ENCODE results near the gene MTOR.
"Not testable (repeated sequence)": the region's sequence is repeated elsewhere in the genome, so short reads cannot be mapped to it uniquely, and the experiment has no call there.

The MTOR gene

DNA sequence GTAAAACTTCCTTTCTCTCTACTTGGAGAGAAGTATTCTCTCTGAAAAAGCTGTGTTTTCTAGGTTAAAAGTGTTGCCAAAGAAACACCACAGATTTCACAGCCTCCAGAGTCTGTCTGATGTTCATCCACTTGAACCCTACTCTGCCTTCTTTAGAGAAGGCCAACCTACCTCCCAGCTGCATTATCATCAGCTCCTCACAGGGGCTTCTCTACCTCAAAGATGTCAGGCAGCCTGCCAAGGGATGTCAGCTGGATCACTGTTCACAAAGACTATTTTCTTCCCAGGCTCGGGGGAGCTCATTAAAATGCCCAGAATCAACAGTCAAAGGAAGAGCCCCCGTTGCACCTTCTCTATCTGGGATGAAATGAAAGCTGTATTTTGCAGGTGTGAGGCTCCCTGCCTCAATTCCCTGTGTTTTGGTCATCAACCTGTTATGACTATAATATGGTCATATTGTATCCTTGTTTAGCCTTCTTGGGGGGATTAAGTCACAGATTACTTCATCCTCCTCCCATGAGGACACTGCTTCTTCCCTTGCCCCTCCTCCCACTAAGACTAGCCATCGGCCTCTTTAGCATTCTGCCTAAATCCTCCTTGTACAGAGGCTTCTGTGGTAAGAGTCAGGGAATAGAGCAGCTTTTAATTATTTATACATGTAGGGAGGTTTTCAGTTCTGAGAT, 47.5 kb downstream of the MTOR start:
- DNase-seq, result no peak

DNA sequence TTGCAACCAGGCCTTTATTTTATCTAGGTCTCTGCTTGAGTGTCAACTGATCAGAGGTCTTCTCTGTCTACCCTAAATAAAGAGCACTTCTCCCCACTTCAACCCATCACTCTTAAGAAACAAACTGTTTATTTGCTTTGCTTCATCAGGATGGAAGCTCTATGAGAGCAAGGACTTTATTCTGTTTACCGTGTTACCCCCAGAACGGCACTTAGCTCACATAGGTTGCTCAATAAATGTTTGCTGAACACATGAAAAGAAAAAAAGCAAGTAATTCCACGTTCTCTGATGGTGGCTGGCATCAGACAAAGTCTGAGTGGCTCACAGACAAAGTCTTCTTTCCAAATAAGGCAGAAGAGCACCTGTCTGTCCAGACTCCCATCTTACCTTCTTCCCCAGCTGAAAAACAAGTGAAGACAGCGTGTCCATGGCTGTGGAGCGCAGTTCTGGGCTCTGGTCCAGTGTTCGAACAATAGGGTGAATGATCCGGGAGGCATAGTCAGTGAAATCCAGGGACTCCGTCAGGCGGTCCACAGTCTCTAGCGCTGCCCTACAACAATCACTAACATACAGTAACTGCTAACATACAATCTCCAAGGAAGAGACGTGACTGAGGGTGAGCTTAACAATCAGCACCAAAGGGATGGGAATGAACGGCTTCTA, 50.3 kb downstream of the MTOR start:
- no peak for DNase-seq

- no peak for DNase-seq
Measured at GRCh38 chr1:11211461-11211860, 50.9 kb downstream of the MTOR start.

GRCh38 chr1:11207898-11208611, 54.3 kb downstream of the MTOR start:
- DNase-seq, result no peak

GRCh38 chr1:11204396-11205190, 57.8 kb downstream of the MTOR start:
- DNase-seq, result no peak

- no peak for DNase-seq
Measured at GRCh38 chr1:11198851-11199594, 63.3 kb downstream of the MTOR start.

DNA sequence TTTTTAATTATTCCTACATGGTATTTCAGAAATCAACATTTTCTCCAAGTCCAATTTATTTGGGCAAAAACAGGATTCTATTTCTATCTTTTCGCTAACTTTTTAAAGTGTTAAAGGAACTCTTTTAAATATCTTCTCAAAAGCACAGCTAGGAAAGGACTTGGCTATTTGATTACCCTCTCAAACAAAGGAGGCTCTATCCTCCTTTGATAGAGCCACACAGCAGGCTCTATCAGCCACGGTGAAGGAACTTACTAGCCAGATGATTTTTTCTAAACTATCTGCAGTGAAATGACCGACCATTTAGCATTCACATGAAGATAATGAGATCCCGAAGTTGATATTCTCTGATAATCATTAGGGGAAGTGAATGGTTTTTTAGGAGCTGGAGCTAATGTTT, 64.1 kb downstream of the MTOR start:
- DNase-seq, result no peak

GRCh38 chr1:11197359-11197758, 65.0 kb downstream of the MTOR start:
- DNase-seq, result no peak

DNA sequence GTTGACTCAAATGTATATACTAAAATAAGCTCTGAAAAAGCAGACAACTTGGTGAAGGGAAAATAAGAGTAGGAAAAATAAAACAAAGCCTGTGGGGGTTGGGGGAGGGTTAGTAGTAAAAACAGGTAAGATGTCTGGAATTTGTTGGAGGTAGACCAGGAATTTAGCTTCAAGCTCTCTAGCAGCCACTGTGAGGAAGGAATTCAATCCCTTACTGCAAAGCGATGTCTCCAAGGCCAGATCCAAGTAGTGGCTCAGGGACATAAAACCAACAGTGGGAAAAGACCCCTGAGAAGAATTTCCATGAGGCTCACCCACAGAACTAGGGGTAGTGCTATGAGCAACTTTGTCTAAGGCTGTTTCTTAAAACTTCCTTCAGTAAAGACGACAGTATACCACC, 65.4 kb downstream of the MTOR start:
- no peak for DNase-seq

DNA sequence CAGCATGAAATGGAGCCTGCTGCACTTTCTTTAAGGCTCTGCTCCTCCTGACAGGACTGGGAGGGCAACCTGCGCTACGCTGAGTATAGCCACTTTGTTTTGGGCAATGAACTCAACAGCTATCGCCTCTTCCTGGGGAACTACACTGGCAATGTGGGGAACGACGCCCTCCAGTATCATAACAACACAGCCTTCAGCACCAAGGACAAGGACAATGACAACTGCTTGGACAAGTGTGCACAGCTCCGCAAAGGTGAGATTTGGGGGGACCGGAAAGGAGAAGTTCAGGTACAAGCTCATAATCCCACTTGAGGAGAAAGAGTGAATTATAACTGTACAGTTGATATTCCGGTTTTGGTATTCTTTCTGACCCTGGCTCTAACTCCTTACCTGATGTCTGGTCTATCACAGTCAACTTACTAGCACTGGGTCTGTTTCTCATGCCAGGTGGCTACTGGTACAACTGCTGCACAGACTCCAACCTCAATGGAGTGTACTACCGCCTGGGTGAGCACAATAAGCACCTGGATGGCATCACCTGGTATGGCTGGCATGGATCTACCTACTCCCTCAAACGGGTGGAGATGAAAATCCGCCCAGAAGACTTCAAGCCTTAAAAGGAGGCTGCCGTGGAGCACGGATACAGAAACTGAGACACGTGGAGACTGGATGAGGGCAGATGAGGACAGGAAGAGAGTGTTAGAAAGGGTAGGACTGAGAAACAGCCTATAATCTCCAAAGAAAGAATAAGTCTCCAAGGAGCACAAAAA, 67.8 kb downstream of the MTOR start:
- no peak for DNase-seq

DNA sequence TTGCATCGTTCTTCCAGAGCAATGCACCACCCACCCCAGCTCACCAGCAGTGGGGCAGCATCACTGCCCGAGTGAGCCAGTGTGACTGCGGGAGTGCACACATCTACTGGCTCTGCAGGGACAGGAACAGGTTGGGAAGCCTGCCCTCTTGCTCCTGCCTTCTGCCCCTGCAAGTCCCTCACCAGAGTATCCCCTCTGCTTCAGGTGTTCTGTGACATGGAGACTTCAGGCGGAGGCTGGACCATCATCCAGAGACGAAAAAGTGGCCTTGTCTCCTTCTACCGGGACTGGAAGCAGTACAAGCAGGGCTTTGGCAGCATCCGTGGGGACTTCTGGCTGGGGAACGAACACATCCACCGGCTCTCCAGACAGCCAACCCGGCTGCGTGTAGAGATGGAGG, 69.0 kb downstream of the MTOR start:
- DNase-seq, result no peak

- no peak for DNase-seq
Measured at GRCh38 chr1:11188858-11189451, 73.4 kb downstream of the MTOR start, which contains the start of gene ANGPTL7. TSS of gene ANGPTL7 (plus strand) at chr1:11189355. CDS start at chr1:11189580, 225 bp downstream.

DNA sequence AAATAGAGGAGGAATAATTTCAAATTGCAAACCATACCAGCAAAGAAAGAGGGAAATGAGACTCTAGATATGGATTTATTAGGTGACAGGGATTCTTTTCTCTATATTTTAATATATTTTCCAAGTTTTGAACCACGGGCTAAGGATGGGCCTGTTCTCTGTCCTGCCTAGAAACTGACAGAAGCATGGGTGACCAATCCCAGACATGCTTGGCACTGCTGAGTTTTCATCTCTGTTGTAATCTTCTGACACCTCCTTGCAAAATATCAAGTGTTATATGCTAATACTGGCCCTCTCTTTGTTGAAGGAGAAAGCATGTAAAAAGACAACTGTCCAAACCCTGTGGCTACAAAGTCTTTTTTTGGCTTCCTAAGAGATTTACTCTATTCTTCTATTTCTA, 74.0 kb downstream of the MTOR start:
- no peak for DNase-seq

GRCh38 chr1:11187931-11188330, 74.4 kb downstream of the MTOR start:
- DNase-seq, result no peak

GRCh38 chr1:11187494-11187893, 74.9 kb downstream of the MTOR start:
- DNase-seq, result no peak

- no peak for DNase-seq
Measured at GRCh38 chr1:11187000-11187399, 75.4 kb downstream of the MTOR start.

DNA sequence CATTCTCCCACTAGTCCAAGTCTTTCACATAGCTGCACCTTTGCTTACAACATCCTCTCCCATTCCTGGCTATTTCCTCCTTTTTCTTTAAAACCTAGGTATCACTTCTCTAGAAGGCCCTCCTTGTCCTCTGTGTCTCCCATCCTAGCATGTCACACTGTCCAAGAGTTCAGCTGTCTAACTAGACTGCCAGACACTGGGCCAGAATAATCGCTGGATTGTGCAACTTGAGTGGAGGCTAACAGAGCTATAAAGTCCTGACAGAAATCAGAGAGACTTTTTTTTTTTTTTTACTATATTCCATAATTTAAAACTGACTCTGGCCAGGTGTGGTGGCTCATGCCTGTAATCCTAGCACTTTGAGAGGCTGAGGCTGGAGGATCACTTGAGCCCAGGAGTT, 77.4 kb downstream of the MTOR start:
- no peak for DNase-seq

- no peak for DNase-seq
Measured at GRCh38 chr1:11182884-11183283, 79.5 kb downstream of the MTOR start.

- no peak for DNase-seq
Measured at GRCh38 chr1:11180342-11180744, 82.0 kb downstream of the MTOR start.

DNA sequence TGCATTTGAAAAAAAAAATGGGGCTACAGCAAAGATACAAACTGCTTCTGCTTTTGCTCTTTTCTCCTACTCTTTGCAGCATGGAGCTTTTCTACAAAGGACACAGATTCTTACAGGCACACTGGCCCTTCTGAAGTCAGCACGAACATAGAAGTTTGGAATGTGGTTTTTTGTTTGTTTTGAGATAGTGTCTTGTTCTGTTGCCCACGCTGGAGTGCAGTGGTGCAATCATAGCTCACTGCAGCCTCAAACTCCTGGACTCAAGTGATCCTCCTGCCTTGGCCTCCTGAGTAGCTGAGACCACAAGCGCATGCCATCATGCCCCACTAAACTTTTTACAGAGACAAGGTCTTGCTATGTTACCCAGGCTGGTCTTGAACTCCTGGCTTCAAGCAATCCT, 82.6 kb downstream of the MTOR start:
- not testable (repeated sequence) for DNase-seq

- no peak for DNase-seq
Measured at GRCh38 chr1:11179125-11179524, 83.2 kb downstream of the MTOR start.

All from NCI-H2029 (cell line).